Right renal cortex interstitium (tissue), 3 donors: ENCODE measurements around the gene S100A6. TPM values are rescaled to one million over a fixed set of nuclear protein-coding genes. Genes with fewer than 3 reads are reported as not detected.
"Not testable (repeated sequence)": the region's sequence is repeated elsewhere in the genome, so short reads cannot be mapped to it uniquely, and the experiment has no call there.

ENCODE experiments used
- DNase-seq, 3 donors: peaks; one replicate each; pipeline ENCODE4 v3.0.0-alpha.2; 2013; ENCODE audit warnings: low read depth in 3 of 3, low spot score in 2 of 3
- polyA plus RNA-seq, 3 donors: library from polyadenylated mRNA; unstranded; fragments of 120-200 nt; gene quantifications; one replicate each; pipeline ENCODE4 v1.2.1, GENCODE V29; 2013; ENCODE audit not compliant: insufficient read length in 3 of 3

S100A6 gene
- polyA plus RNA-seq, 3 donors: 183 to 288 (median 211) TPM

- DNase-seq: no peak
These were observed 2.0 kb downstream of the S100A6 start for GRCh38 chr1:153533689-153534201.

GRCh38 chr1:153532769-153533599 lies 2.8 kb downstream of the S100A6 start:
- DNase-seq: peak in 2 of 3 donors; percentile 73

- DNase-seq: no peak
These were observed 3.6 kb downstream of the S100A6 start for GRCh38 chr1:153532181-153532580.

GRCh38 chr1:153531638-153532037 lies 4.2 kb downstream of the S100A6 start:
- DNase-seq: no peak

- no peak for DNase-seq
These were observed 8.1 kb downstream of the S100A6 start for GRCh38 chr1:153527683-153528040.

GRCh38 chr1:153527023-153527682 lies 8.6 kb downstream of the S100A6 start:
- no peak for DNase-seq

GRCh38 chr1:153526132-153526543 lies 9.7 kb downstream of the S100A6 start:
- DNase-seq: no peak

GRCh38 chr1:153525088-153525728 lies 10.6 kb downstream of the S100A6 start:
- no peak for DNase-seq

GRCh38 chr1:153522353-153523048 lies 13.3 kb downstream of the S100A6 start:
- DNase-seq: not testable (repeated sequence)

GRCh38 chr1:153521808-153522207 lies 14.0 kb downstream of the S100A6 start:
- DNase-seq: not testable (repeated sequence)

GRCh38 chr1:153520818-153521476 lies 14.8 kb downstream of the S100A6 start:
- no peak for DNase-seq

GRCh38 chr1:153520137-153520691 lies 15.6 kb downstream of the S100A6 start:
- DNase-seq: not testable (repeated sequence)

- no peak for DNase-seq
These were observed 16.5 kb downstream of the S100A6 start for GRCh38 chr1:153519242-153519641.

GRCh38 chr1:153515504-153516394 lies 20.0 kb downstream of the S100A6 start:
- DNase-seq: no peak

GRCh38 chr1:153513666-153514065 lies 22.1 kb downstream of the S100A6 start:
- DNase-seq: no peak

GRCh38 chr1:153513023-153513422 lies 22.8 kb downstream of the S100A6 start:
- no peak for DNase-seq

GRCh38 chr1:153510984-153511410 lies 24.8 kb downstream of the S100A6 start:
- no peak for DNase-seq

GRCh38 chr1:153509729-153510354 lies 25.9 kb downstream of the S100A6 start:
- no peak for DNase-seq
